H9 (cell line): ENCODE results near the gene TMEM222. TPM values are rescaled to one million over a fixed set of nuclear protein-coding genes. Genes with fewer than 3 reads are reported as not detected.

Source experiments
- DNase-seq: peaks from one replicate; pipeline ENCODE4 v3.0.0-alpha.2; 2017
- H2AFZ ChIP-seq: one replicate; pipeline ENCODE4 v1.6.1; 2013; ENCODE audit warnings: mild to moderate bottlenecking, low read length, control low read depth, moderate library complexity
- H2AK5ac ChIP-seq: 2 replicates; pipeline ENCODE4 v1.6.1; 2013; ENCODE audit warnings: low read length, control low read depth, mixed read lengths; ENCODE audit not compliant: insufficient read length
- H2BK120ac ChIP-seq: one replicate; pipeline ENCODE4 v1.6.1; 2013; ENCODE audit warnings: low read depth, mild to moderate bottlenecking, low read length, control low read depth, inconsistent platforms; ENCODE audit not compliant: poor library complexity, severe bottlenecking
- H2BK12ac ChIP-seq: 2 replicates; pipeline ENCODE4 v1.6.1; 2013; ENCODE audit warnings: low read length, control low read depth, mixed read lengths, low read depth; ENCODE audit not compliant: insufficient read length
- H2BK15ac ChIP-seq: 2 replicates; pipeline ENCODE4 v1.6.1; 2013; ENCODE audit warnings: low read depth, low read length, control low read depth
- H2BK20ac ChIP-seq: one replicate; pipeline ENCODE4 v1.6.1; 2013; ENCODE audit warnings: low read depth, mild to moderate bottlenecking, low read length, control low read depth, inconsistent platforms; ENCODE audit not compliant: poor library complexity, severe bottlenecking
- H2BK5ac ChIP-seq: 2 replicates; pipeline ENCODE4 v1.6.1; 2013; ENCODE audit warnings: low read length, control low read depth, mixed read lengths; ENCODE audit not compliant: insufficient read length
- H3K14ac ChIP-seq: 2 replicates; pipeline ENCODE4 v1.6.1; 2013; ENCODE audit warnings: low read length, control low read depth; ENCODE audit not compliant: insufficient read depth
- H3K18ac ChIP-seq: 2 replicates; pipeline ENCODE4 v1.6.1; 2013; ENCODE audit warnings: low read depth, mild to moderate bottlenecking, mixed read lengths, low read length, control low read depth; ENCODE audit not compliant: insufficient read length
- H3K23ac ChIP-seq: 2 replicates; pipeline ENCODE4 v1.6.1; 2013; ENCODE audit warnings: low read length, control low read depth, mixed read lengths, low read depth; ENCODE audit not compliant: insufficient read length
- H3K23me2 ChIP-seq: 2 replicates; pipeline ENCODE4 v1.6.1; 2013; ENCODE audit warnings: low read depth, mild to moderate bottlenecking, mixed read lengths, low read length, control low read depth; ENCODE audit not compliant: insufficient read length, poor library complexity, severe bottlenecking
- H3K27ac ChIP-seq: 2 replicates; pipeline ENCODE4 v1.5.1; 2013; ENCODE audit warnings: low read length, control low read depth, mixed read lengths, low read depth; ENCODE audit not compliant: insufficient read length
- H3K27me3 ChIP-seq: 2 replicates; pipeline ENCODE4 v1.6.1; 2013; ENCODE audit warnings: low read length, control low read depth, inconsistent platforms; ENCODE audit not compliant: insufficient read depth
- H3K4ac ChIP-seq: 2 replicates; pipeline ENCODE4 v1.6.1; 2013; ENCODE audit warnings: low read depth, mild to moderate bottlenecking, control low read depth, inconsistent platforms, low read length, moderate library complexity
- H3K4me1 ChIP-seq: 2 replicates; pipeline ENCODE4 v1.6.1; 2013; ENCODE audit warnings: low read length, control low read depth, inconsistent platforms; ENCODE audit not compliant: insufficient read depth
- H3K4me2 ChIP-seq: 2 replicates; pipeline ENCODE4 v1.6.1; 2013; ENCODE audit warnings: low read length, control low read depth, mixed read lengths; ENCODE audit not compliant: insufficient read length, insufficient read depth
- H3K56ac ChIP-seq: 2 replicates; pipeline ENCODE4 v1.6.1; 2013; ENCODE audit warnings: low read depth, mild to moderate bottlenecking, mixed read lengths, low read length, control low read depth; ENCODE audit not compliant: insufficient read length
- H3K79me1 ChIP-seq: 2 replicates; pipeline ENCODE4 v1.6.1; 2013; ENCODE audit warnings: low read depth, mild to moderate bottlenecking, moderate library complexity, low read length, control low read depth, inconsistent platforms; ENCODE audit not compliant: insufficient read depth, poor library complexity, severe bottlenecking
- H3K79me2 ChIP-seq: 2 replicates; pipeline ENCODE4 v1.6.1; 2013; ENCODE audit warnings: low read length, control low read depth, inconsistent platforms; ENCODE audit not compliant: insufficient read depth
- H3K9ac ChIP-seq: 2 replicates; pipeline ENCODE4 v1.6.1; 2013; ENCODE audit warnings: low read length, control low read depth, mixed read lengths; ENCODE audit not compliant: insufficient read length; ENCODE audit errors: extremely low read depth
- H3K9me3 ChIP-seq: one replicate; pipeline ENCODE4 v1.6.1; 2013; ENCODE audit warnings: low read depth, low read length, inconsistent platforms; ENCODE audit not compliant: control insufficient read depth
- H3T11ph ChIP-seq: one replicate; pipeline ENCODE4 v1.6.1; 2013; ENCODE audit warnings: mild to moderate bottlenecking, low read length, control low read depth, inconsistent platforms
- H4K20me1 ChIP-seq: one replicate; pipeline ENCODE4 v1.6.1; 2013; ENCODE audit not compliant: control insufficient read depth, insufficient read length, insufficient read depth
- H4K5ac ChIP-seq: 2 replicates; pipeline ENCODE4 v1.6.1; 2013; ENCODE audit warnings: low read depth, mild to moderate bottlenecking, mixed read lengths, low read length, control low read depth; ENCODE audit not compliant: insufficient read length
- H4K8ac ChIP-seq: replicated peaks from 2 replicates; pipeline ENCODE4 v1.6.1; 2013; ENCODE audit warnings: low read length, control low read depth, mixed read lengths, low read depth; ENCODE audit not compliant: insufficient read length
- H4K91ac ChIP-seq: 2 replicates; pipeline ENCODE4 v1.6.1; 2013; ENCODE audit warnings: low read depth, mild to moderate bottlenecking, moderate library complexity, mixed read lengths, low read length, control low read depth; ENCODE audit not compliant: insufficient read length
- H3K27ac Mint-ChIP-seq, 3 experiments: 2 replicates in 2 of 3; 3 replicates in 1 of 3; pipeline ENCODE4 v1.8.0; 2020 to 2021; ENCODE audit warnings: mixed read lengths in 3 of 3, mild to moderate bottlenecking in 1 of 3, moderate library complexity in 1 of 3
- H3K27me3 Mint-ChIP-seq: 2 replicates; pipeline ENCODE4 v1.8.0; 2021; ENCODE audit warnings: low read depth, mild to moderate bottlenecking, moderate library complexity, mixed read lengths
- H3K36me3 Mint-ChIP-seq, 3 experiments: 2 replicates in 2 of 3; 3 replicates in 1 of 3; pipeline ENCODE4 v1.8.0; 2020 to 2021; ENCODE audit warnings: low read depth in 3 of 3, mixed read lengths in 3 of 3; ENCODE audit not compliant: insufficient read depth in 1 of 3
- H3K4me1 Mint-ChIP-seq, 2 experiments: 2 replicates each; pipeline ENCODE4 v1.8.0; 2020; ENCODE audit warnings: mixed read lengths in 2 of 2
- H3K4me3 Mint-ChIP-seq, 2 experiments: 2 replicates in 1 of 2; 3 replicates in 1 of 2; pipeline ENCODE4 v1.8.0; 2020 to 2021; ENCODE audit warnings: mild to moderate bottlenecking in 2 of 2, mixed read lengths in 2 of 2, moderate library complexity in 1 of 2
- H3K9me3 Mint-ChIP-seq, 2 experiments: 2 replicates in 1 of 2; 3 replicates in 1 of 2; pipeline ENCODE4 v1.8.0; 2020; ENCODE audit warnings: mild to moderate bottlenecking in 2 of 2, mixed read lengths in 2 of 2, moderate library complexity in 1 of 2
- CTCF ChIP-seq: fragments of 200-600 bp; sonication (generic); conservative IDR thresholded peaks from 3 replicates; pipeline ENCODE4 v1.8.0; 2021; ENCODE audit warnings: antibody characterized with exemption, mild to moderate bottlenecking
- WGBS: extraction: QIAGEN DNeasy Blood & Tissue Kit; methylation state at CpG from one replicate; pipeline ENCODE4 v1.1.7; 2013; ENCODE audit warnings: missing lambda C conversion rate, low lambda C conversion rate, mixed read lengths; ENCODE audit not compliant: insufficient read length; ENCODE audit errors: extremely low coverage; 5-methylcytosine and 5-hydroxymethylcytosine counted together
- total RNA-seq: library from RNA; stranded (reverse); gene quantifications from 2 replicates; pipeline ENCODE4 v1.2.1, GENCODE V29; 2021

The TMEM222 gene
- total RNA-seq, 1 experiment from 2014 or later, result 36.8 TPM

- Histone ChIP-seq H3K14ac (no peak overlapping the region), H3K27me3 (peaks cover 5% of the 10 kb centered on the region; the same call in 1 of the 2 replicates), H3K23ac (no peak overlapping the region), H3K79me2 (no peaks in the 10 kb centered on the region), H3K79me1 (no peaks in the 10 kb centered on the region), H2BK12ac (no peak overlapping the region), H3K4me2 (peak overlapping the region; percentile 79), H2BK15ac (no peak overlapping the region), H4K5ac (no peak overlapping the region), H2AFZ (no peak overlapping the region), H3K23me2 (peaks cover 22% of the 10 kb centered on the region), H3K18ac (no peak overlapping the region), H4K8ac (no peak overlapping the region), H3K4ac (no peak overlapping the region), H2BK20ac (no peak overlapping the region), H3K27ac (no peak overlapping the region), H3K56ac (no peak overlapping the region), H3K9ac (no peak overlapping the region), H2BK5ac (no peak overlapping the region), H3K9me3 (no peaks in the 10 kb centered on the region), H4K91ac (no peak overlapping the region), H2AK5ac (no peak overlapping the region), H3T11ph (no peak overlapping the region), H2BK120ac (no peak overlapping the region), H3K4me1 (peaks cover 3% of the 10 kb centered on the region; the same call in 1 of the 2 replicates), H4K20me1 (peaks cover 6% of the 10 kb centered on the region)
- TF ChIP-seq CTCF, result no peak
- no peak overlapping the region; a peak in 1 of 7 replicates for H3K27ac Mint-ChIP-seq
- H3K9me3 Mint-ChIP-seq, result no peaks in the 10 kb centered on the region
- H3K36me3 Mint-ChIP-seq, result no peaks in the 10 kb centered on the region; a peak in 1 of 7 replicates
- no peak for DNase-seq
- H3K4me1 Mint-ChIP-seq, result peaks cover 20 to 37% of the 10 kb centered on the region in 2 experiments
- H3K27me3 Mint-ChIP-seq, result peaks cover 45% of the 10 kb centered on the region
- peak overlapping the region in 1 of 2 experiments; percentile 93; a peak in 2 of 5 replicates for H3K4me3 Mint-ChIP-seq
- no CpG with 5 or more reads among the region's 11 CpGs for WGBS
Measured at GRCh38 chr1:27364696-27365371, 42.9 kb downstream of the TMEM222 start.
